Measurements from ENCODE around the gene ADAMTS17.

- no peak for TF ChIP-seq POLR2A (IDR thresholded peaks at IDR 0.05; ENCODE audit: low read depth, low read length)
- TF ChIP-seq POLR2AphosphoS5 (IDR thresholded peaks at IDR 0.05; ENCODE audit: low read depth, low read length): no peak
- TF ChIP-seq TAF1 (IDR thresholded peaks at IDR 0.05; ENCODE audit: borderline replicate concordance, low read depth, low read length): no peak
Measured at GRCh38 chr15:100355342-100355741, 13.6 kb upstream of the ADAMTS17 start.
